ENCODE results near the gene TPRA1. TPM values are rescaled to one million over a fixed set of nuclear protein-coding genes. Genes with fewer than 3 reads are reported as not detected.

TPRA1 gene
- total and polyA plus RNA-seq, 2 donors (not counting 1 experiment from before 2014, with no cell fraction given): 17.5 to 47.4 TPM

Other genes starting within 250 kb of the TPRA1 start
- 11.6 TPM in 2 replicates for gene MCM2, start 7.7 kb upstream of the TPRA1 start, total RNA-seq
- 17.2 and 47.0 TPM in 2 replicates for gene MCM2, start 7.7 kb upstream of the TPRA1 start, polyA plus RNA-seq
- 0.50 and 0.77 TPM in 2 replicates for gene PODXL2, start 38.5 kb upstream of the TPRA1 start, total RNA-seq
- 0.98 and 1.7 TPM in 2 replicates for gene PODXL2, start 38.5 kb upstream of the TPRA1 start, polyA plus RNA-seq
- gene ABTB1, start 82.2 kb upstream of the TPRA1 start, total RNA-seq: 8.2 and 15.5 TPM in 2 replicates
- gene ABTB1, start 82.2 kb upstream of the TPRA1 start, polyA plus RNA-seq: 7.9 and 11.8 TPM in 2 replicates
- gene MGLL, start 231.8 kb upstream of the TPRA1 start, total RNA-seq: 15.2 and 60.1 TPM in 2 replicates
- 69.8 and 122 TPM in 2 replicates for gene MGLL, start 231.8 kb upstream of the TPRA1 start, polyA plus RNA-seq